MM.1S (cell line): ENCODE measurements around the gene FAM20C.

Experiments used
- CTCF ChIP-seq: fragments of 300-600 bp; sonication (generic); IDR thresholded peaks from 2 replicates; pipeline ENCODE4 v1.5.1; 2016; ENCODE audit warnings: antibody characterized with exemption, low read length, mixed read lengths
- EZH2phosphoT487 ChIP-seq: fragments of 300-600 bp; sonication (generic); IDR thresholded peaks from 2 replicates; pipeline ENCODE4 v1.6.1; 2018; ENCODE audit warnings: antibody characterized with exemption, low read length

- TF ChIP-seq CTCF, result no peak
- no peak for TF ChIP-seq EZH2phosphoT487
Observed at GRCh38 chr7:249989-250388, 57.6 kb downstream of the FAM20C start.
